HL-60 (cell line): ENCODE results near the gene ATG5.

ENCODE experiments used
- DNase-seq, 2 experiments: peaks; one replicate each; pipeline ENCODE4 v3.0.0-alpha.2; 2010 to 2020; ENCODE audit warnings: low read depth in 1 of 2, low spot score in 1 of 2
- H3K27ac ChIP-seq: fragments of 250-450 bp; sonication (Bioruptor Pico); replicated peaks from 2 replicates; pipeline ENCODE4 v1.5.1; 2020; ENCODE audit warnings: mild to moderate bottlenecking, moderate library complexity
- H3K27me3 ChIP-seq: fragments of 250-450 bp; sonication (Bioruptor Pico); 2 replicates; pipeline ENCODE4 v1.5.1; 2021; ENCODE audit warnings: mild to moderate bottlenecking, moderate library complexity; ENCODE audit not compliant: insufficient read depth, poor library complexity, severe bottlenecking
- H3K4me3 ChIP-seq: replicated peaks from 2 replicates; pipeline ENCODE4 v1.5.1; 2011; ENCODE audit warnings: mild to moderate bottlenecking, control low read depth, low read length; ENCODE audit not compliant: insufficient read depth
- CTCF ChIP-seq: IDR thresholded peaks from one replicate; pipeline ENCODE4 v1.5.1; 2011; ENCODE audit warnings: low read length, control low read depth, inconsistent platforms; ENCODE audit not compliant: insufficient read depth
- GABPA ChIP-seq: IDR thresholded peaks from 2 replicates; pipeline ENCODE4 v1.6.1; 2012; ENCODE audit warnings: low read depth
- POLR2AphosphoS5 ChIP-seq: IDR thresholded peaks from 2 replicates; pipeline ENCODE4 v1.6.1; 2012; ENCODE audit warnings: low read depth
- SPI1 ChIP-seq: IDR thresholded peaks from 2 replicates; pipeline ENCODE4 v1.6.1; 2012; ENCODE audit warnings: low read depth, mild to moderate bottlenecking, borderline replicate concordance
- TF ChIP-seq, protein P1 (sequence below): IDR thresholded peaks from 2 replicates; pipeline ENCODE4 v1.6.1; 2012; ENCODE audit warnings: low read depth; ENCODE audit not compliant: insufficient replicate concordance

ATG5 gene

GRCh38 chr6:106143665-106144064 is 181.9 kb downstream of the ATG5 start:
- Histone ChIP-seq H3K27me3 (no peaks in the 10 kb centered on the region), H3K4me3 (no peak overlapping the region), H3K27ac (no peak overlapping the region)
- DNase-seq = no peak
- TF ChIP-seq GABPA (no peak), CTCF (no peak), POLR2AphosphoS5 (no peak), SPI1 (no peak)
- TF ChIP-seq, protein P1, sequence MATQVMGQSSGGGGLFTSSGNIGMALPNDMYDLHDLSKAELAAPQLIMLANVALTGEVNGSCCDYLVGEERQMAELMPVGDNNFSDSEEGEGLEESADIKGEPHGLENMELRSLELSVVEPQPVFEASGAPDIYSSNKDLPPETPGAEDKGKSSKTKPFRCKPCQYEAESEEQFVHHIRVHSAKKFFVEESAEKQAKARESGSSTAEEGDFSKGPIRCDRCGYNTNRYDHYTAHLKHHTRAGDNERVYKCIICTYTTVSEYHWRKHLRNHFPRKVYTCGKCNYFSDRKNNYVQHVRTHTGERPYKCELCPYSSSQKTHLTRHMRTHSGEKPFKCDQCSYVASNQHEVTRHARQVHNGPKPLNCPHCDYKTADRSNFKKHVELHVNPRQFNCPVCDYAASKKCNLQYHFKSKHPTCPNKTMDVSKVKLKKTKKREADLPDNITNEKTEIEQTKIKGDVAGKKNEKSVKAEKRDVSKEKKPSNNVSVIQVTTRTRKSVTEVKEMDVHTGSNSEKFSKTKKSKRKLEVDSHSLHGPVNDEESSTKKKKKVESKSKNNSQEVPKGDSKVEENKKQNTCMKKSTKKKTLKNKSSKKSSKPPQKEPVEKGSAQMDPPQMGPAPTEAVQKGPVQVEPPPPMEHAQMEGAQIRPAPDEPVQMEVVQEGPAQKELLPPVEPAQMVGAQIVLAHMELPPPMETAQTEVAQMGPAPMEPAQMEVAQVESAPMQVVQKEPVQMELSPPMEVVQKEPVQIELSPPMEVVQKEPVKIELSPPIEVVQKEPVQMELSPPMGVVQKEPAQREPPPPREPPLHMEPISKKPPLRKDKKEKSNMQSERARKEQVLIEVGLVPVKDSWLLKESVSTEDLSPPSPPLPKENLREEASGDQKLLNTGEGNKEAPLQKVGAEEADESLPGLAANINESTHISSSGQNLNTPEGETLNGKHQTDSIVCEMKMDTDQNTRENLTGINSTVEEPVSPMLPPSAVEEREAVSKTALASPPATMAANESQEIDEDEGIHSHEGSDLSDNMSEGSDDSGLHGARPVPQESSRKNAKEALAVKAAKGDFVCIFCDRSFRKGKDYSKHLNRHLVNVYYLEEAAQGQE = no peak

- Histone ChIP-seq H3K27me3 (no peaks in the 10 kb centered on the region), H3K27ac (no peak overlapping the region), H3K4me3 (no peak overlapping the region)
- TF ChIP-seq, protein P1 = no peak
- TF ChIP-seq POLR2AphosphoS5 = no peak
- DNase-seq = no peak
Observed at GRCh38 chr6:106142876-106143431, 182.6 kb downstream of the ATG5 start.

DNA sequence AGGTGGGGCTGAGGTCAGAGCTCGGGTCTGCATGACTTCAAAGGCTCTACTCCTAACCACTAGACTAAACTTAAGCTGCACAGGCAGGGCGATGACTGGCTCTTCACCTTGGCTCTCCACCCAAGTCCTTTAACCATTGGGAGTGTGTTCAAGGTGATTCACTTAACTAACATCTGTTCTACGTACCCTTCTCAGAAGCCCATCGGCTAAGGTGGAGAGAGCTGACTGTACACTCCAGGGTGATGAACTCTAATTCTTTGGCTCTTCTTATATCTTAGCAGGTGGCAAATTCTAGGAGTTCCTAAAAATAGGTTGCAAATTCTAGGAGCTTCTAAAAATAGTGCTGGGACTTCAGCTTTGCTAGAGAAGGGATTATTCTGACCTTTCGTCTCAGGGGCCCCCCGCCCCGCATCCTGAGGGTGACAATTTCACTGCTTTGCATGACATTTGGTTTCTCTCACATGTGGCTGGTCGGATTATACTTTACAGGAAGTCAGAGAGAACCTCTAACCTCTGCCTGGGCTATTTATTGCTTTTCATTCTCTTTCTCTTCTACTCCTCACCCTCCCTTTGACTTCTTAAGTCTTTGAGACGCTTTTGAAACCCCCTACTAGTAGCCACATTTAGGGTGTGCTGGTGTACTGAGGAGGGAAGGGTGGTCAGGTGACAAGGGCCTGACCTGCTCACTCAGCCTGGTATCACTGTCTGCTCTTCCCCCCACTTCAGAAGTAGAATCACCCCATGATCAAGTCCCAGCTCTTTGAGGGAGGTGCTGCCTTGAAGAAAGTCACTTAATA is 183.9 kb downstream of the ATG5 start:
- no peak for DNase-seq
- TF ChIP-seq SPI1 (no peak), CTCF (no peak), GABPA (no peak), POLR2AphosphoS5 (no peak)
- TF ChIP-seq, protein P1 = no peak
- H3K27ac ChIP-seq = no peak overlapping the region
- no peaks in the 10 kb centered on the region for H3K27me3 ChIP-seq
- no peak overlapping the region for H3K4me3 ChIP-seq
